ENCODE data around the gene TRIM29.

DNA sequence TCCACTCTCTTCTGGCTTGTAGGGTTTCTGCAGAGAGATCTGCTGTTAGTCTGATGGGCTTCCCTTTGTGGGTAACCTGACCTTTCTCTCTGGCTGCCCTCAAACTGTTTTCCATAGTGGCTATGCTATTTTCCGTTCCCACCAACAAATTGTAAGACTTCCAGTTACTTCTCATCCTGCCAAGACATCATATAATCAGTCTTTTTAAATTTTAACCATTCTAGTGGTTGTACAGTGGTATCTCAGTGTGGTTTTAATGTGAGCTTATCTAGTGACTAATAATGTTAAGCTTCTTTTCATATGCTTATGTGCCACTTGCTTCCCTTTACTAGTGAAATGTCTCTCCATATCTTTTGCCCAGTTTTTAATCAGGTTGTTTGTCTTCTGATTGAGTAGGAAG lies 13.6 kb upstream of the TRIM29 start:
- TF ChIP-seq, protein P1, sequence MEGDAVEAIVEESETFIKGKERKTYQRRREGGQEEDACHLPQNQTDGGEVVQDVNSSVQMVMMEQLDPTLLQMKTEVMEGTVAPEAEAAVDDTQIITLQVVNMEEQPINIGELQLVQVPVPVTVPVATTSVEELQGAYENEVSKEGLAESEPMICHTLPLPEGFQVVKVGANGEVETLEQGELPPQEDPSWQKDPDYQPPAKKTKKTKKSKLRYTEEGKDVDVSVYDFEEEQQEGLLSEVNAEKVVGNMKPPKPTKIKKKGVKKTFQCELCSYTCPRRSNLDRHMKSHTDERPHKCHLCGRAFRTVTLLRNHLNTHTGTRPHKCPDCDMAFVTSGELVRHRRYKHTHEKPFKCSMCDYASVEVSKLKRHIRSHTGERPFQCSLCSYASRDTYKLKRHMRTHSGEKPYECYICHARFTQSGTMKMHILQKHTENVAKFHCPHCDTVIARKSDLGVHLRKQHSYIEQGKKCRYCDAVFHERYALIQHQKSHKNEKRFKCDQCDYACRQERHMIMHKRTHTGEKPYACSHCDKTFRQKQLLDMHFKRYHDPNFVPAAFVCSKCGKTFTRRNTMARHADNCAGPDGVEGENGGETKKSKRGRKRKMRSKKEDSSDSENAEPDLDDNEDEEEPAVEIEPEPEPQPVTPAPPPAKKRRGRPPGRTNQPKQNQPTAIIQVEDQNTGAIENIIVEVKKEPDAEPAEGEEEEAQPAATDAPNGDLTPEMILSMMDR (IDR thresholded peaks at IDR 0.05; ENCODE audit: low read depth, low read length, poor library complexity, severe bottlenecking): no peak
- no peak for TF ChIP-seq EZH2phosphoT487 (IDR thresholded peaks at IDR 0.05; ENCODE audit: borderline replicate concordance, low read length)

Measured in DOHH2 (cell line).